Chondrocyte (in vitro differentiated cells): ENCODE data around the gene CCDC7. TPM values are rescaled to one million over a fixed set of nuclear protein-coding genes. Genes with fewer than 3 reads are reported as not detected.
A peak's percentile ranks its signal among the peaks of the same experiment; 100 is the strongest.
"Not testable (repeated sequence)": the region's sequence is repeated elsewhere in the genome, so short reads cannot be mapped to it uniquely, and the experiment has no call there.

ENCODE experiments used
- DNase-seq: peaks from one replicate; pipeline ENCODE4 v3.0.0; 2021; ENCODE audit warnings: mixed read lengths, low spot score
- H3K27ac Mint-ChIP-seq: one replicate; pipeline ENCODE4 v1.8.0; 2021; ENCODE audit warnings: mild to moderate bottlenecking, moderate library complexity, mixed read lengths; ENCODE audit not compliant: unreplicated experiment
- H3K27me3 Mint-ChIP-seq: 2 replicates; pipeline ENCODE4 v1.8.0; 2021; ENCODE audit warnings: low read depth, mixed read lengths
- H3K36me3 Mint-ChIP-seq: 2 replicates; pipeline ENCODE4 v1.8.0; 2021; ENCODE audit warnings: low read depth, mixed read lengths
- H3K4me1 Mint-ChIP-seq: 2 replicates; pipeline ENCODE4 v1.8.0; 2021; ENCODE audit warnings: low read depth, mild to moderate bottlenecking, mixed read lengths
- H3K4me3 Mint-ChIP-seq: one replicate; pipeline ENCODE4 v1.8.0; 2021; ENCODE audit warnings: mild to moderate bottlenecking, moderate library complexity, mixed read lengths; ENCODE audit not compliant: unreplicated experiment
- H3K9me3 Mint-ChIP-seq: 2 replicates; pipeline ENCODE4 v1.8.0; 2021; ENCODE audit warnings: low read depth, mixed read lengths
- CTCF ChIP-seq: fragments of 200-600 bp; sonication (generic); IDR thresholded peaks from 2 replicates; pipeline ENCODE4 v1.5.0; 2021; ENCODE audit warnings: antibody characterized with exemption, mild to moderate bottlenecking, moderate library complexity
- total RNA-seq: library from RNA; stranded (reverse); gene quantifications from 3 replicates; pipeline ENCODE4 v1.2.1, GENCODE V29; 2021

The CCDC7 gene
- total RNA-seq, 1 donor from 2014 or later, result 7.0 TPM

DNA sequence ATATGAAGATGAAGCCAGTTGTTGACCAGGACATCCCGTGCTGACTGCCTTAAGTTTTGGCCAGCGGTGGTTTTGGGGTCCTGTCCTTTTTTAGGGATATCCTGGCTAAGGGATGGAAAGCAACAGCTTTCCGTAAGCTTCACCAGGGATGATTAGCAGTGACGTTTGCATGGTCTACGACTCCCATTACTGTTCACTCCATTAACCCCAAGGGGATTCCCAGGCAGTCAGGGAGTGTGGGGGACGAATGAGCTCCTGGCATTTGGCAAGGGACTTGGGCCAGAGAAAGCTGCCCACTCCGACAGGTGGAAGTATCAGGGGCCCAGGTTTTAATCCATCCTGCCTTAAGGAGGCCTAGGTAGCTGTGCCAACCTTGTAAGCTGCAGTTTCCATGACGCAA, 445.3 kb downstream of the CCDC7 start:
- peaks cover 16% of the 10 kb centered on the region for H3K36me3 Mint-ChIP-seq
- H3K27ac Mint-ChIP-seq, result no peak overlapping the region
- H3K4me1 Mint-ChIP-seq, result peaks cover 8% of the 10 kb centered on the region
- no peaks in the 10 kb centered on the region for H3K27me3 Mint-ChIP-seq
- no peak for DNase-seq
- no peak for TF ChIP-seq CTCF
- no peaks in the 10 kb centered on the region for H3K9me3 Mint-ChIP-seq
- H3K4me3 Mint-ChIP-seq, result no peak overlapping the region

DNA sequence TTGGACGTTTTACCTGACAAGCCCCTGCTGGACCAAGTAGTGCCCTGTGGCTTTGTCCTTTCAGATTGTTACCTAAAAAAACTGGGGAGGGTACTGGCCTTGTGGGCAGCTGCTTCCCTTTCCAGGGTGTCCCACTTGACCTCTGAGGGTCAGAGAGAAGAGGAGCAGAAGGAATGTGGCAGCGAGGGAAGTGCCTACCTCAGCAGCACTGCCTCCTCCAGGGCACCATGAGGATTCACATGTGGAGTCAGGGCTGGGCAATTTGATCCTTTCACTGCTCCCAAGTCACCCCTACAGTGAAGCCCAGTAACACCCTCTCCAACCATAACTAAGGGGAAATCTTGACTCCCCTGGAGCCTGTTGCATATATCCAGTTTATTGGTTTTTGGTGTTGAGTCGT, 447.5 kb downstream of the CCDC7 start:
- H3K27me3 Mint-ChIP-seq, result no peaks in the 10 kb centered on the region
- no peak for DNase-seq
- TF ChIP-seq CTCF, result peak; percentile 23
- no peaks in the 10 kb centered on the region for H3K9me3 Mint-ChIP-seq
- no peak overlapping the region for H3K4me3 Mint-ChIP-seq
- peaks cover 34% of the 10 kb centered on the region for H3K36me3 Mint-ChIP-seq
- peaks cover 8% of the 10 kb centered on the region for H3K4me1 Mint-ChIP-seq
- no peak overlapping the region for H3K27ac Mint-ChIP-seq

DNA sequence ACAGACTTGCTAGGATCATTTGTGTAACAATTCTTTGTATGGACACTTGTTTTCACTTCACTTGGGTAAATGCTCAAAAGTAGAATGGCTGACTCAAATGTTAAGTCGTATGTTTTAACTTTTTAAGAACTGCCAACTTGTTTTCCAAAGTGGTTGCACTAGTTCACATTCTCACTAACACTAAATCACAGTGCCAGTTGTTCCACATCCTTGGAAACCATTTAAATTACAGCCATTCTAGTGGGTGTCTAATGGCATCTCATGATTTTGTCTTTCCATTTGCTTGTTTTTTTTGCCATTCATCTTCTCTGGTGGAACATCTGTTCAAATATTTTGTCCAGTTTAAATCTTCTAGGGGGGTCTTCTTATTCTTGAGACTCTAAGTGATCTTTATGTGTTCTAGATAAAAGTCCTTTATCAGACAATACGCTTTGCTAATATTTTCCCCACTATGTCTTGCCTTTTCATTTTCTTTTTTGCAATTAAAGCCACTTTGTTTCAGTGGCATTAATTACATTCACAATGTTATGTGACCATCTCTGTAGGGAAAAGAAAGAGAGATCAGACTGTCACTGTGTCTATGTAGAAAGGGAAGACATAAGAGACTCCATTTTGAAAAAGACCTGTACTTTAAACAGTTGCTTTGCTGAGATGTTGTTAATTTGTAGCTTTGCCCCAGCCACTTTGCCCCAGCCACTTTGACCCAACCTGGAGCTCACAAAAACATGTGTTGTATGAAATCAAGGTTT, 448.1 kb downstream of the CCDC7 start:
- H3K9me3 Mint-ChIP-seq, result no peaks in the 10 kb centered on the region
- peaks cover 8% of the 10 kb centered on the region for H3K4me1 Mint-ChIP-seq
- no peaks in the 10 kb centered on the region for H3K27me3 Mint-ChIP-seq
- DNase-seq, result no peak
- peaks cover 36% of the 10 kb centered on the region for H3K36me3 Mint-ChIP-seq
- no peak for TF ChIP-seq CTCF
- H3K27ac Mint-ChIP-seq, result no peak overlapping the region
- no peak overlapping the region for H3K4me3 Mint-ChIP-seq

DNA sequence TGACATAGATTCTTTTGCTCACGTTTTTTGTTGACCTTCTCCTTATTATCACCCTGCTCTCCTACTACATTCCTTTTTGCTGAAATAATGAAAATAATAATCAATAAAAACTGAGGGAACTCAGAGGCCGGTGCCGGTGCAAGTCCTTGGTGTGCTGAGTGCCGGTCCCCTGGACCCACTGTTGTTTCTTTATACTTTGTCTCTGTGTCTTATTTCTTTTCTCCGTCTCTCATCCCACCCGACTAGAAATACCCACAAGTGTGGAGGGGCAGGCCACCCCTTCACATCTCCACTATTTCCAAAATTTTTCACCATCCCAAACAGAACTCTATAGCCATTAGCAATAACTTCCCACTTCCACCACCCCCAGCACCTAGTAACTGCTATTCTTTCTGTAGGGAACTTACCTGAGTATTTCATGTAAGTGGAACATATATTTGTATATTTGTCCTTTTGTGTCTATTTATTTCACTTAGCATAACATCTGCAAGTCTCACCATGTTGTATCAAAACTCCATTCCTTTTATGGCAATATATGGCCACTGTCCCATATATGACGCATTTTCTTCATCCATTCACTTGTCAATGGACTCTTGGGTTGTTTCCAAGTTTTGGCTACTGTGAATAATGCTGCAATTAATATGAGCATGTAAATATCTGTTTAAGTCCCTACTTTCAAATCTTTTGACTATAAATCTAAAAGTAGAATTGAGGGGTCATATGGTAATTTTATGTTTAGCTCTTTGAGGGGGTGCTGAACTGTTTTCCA, 449.4 kb downstream of the CCDC7 start:
- not testable (repeated sequence) for H3K27ac Mint-ChIP-seq, H3K4me1 Mint-ChIP-seq, H3K27me3 Mint-ChIP-seq, H3K4me3 Mint-ChIP-seq, DNase-seq, H3K9me3 Mint-ChIP-seq
- H3K36me3 Mint-ChIP-seq, result peaks cover 38% of the 10 kb centered on the region

GRCh38 chr10:32901815-32902214, 455.9 kb downstream of the CCDC7 start:
- no peaks in the 10 kb centered on the region for H3K27me3 Mint-ChIP-seq
- peaks cover 2% of the 10 kb centered on the region for H3K4me1 Mint-ChIP-seq
- no peak for DNase-seq
- no peak for TF ChIP-seq CTCF
- H3K27ac Mint-ChIP-seq, result no peak overlapping the region
- no peak overlapping the region for H3K4me3 Mint-ChIP-seq
- H3K9me3 Mint-ChIP-seq, result no peaks in the 10 kb centered on the region
- H3K36me3 Mint-ChIP-seq, result peaks cover 32% of the 10 kb centered on the region
